Tibial nerve (tissue), 4 donors: ENCODE results near the gene IGSF6. TPM values are rescaled to one million over a fixed set of nuclear protein-coding genes. Genes with fewer than 3 reads are reported as not detected.

Experiments used
- DNase-seq, 2 donors: peaks; one replicate each; pipeline ENCODE4 v3.0.0-alpha.2; 2019; ENCODE audit warnings: low spot score in 2 of 2
- H3K27ac ChIP-seq, 4 donors: fragments of 200-600 bp; sonication (generic) in 3 of 4; one replicate each; pipeline ENCODE4 v1.5.1; 2017 to 2019; ENCODE audit warnings: mild to moderate bottlenecking in 1 of 4
- H3K27me3 ChIP-seq, 2 donors: fragments of 200-600 bp; sonication (generic) in 1 of 2; one replicate each; pipeline versions ENCODE4 v1.5.1 to v1.6.0; 2017 to 2019
- H3K36me3 ChIP-seq, 3 donors: fragments of 200-600 bp; sonication (generic); one replicate each; pipeline ENCODE4 v1.5.1; 2018 to 2019
- H3K4me1 ChIP-seq, 4 donors: fragments of 200-600 bp; sonication (generic) in 3 of 4; one replicate each; pipeline ENCODE4 v1.5.1; 2017 to 2019
- H3K4me3 ChIP-seq, 4 donors: fragments of 200-600 bp; sonication (generic) in 3 of 4; one replicate each; pipeline ENCODE4 v1.5.1; 2017 to 2019; ENCODE audit warnings: mild to moderate bottlenecking in 1 of 4, moderate library complexity in 1 of 4
- H3K9me3 ChIP-seq, 4 donors: fragments of 200-600 bp; sonication (generic) in 3 of 4; one replicate each; pipeline ENCODE4 v1.5.1; 2017 to 2019
- EP300 ChIP-seq, 2 donors: sonication (generic); formaldehyde crosslinking; IDR thresholded peaks; one replicate each; pipeline ENCODE4 v1.6.1; 2017; ENCODE audit warnings: antibody characterized with exemption in 2 of 2, mild to moderate bottlenecking in 1 of 2
- POLR2A ChIP-seq, 2 donors: fragments of 450-650 bp; IDR thresholded peaks; one replicate each; pipeline ENCODE4 v1.6.1; 2017; ENCODE audit warnings: antibody characterized with exemption in 2 of 2, mild to moderate bottlenecking in 2 of 2, moderate library complexity in 2 of 2
- WGBS, 2 donors: methylation state at CpG; one replicate each; pipeline ENCODE4 v1.1.5; 2018; 5-methylcytosine and 5-hydroxymethylcytosine counted together
- total RNA-seq, 4 donors: library from RNA; depleted of rRNA; stranded (reverse); fragments of >200 nt; gene quantifications; one replicate each; pipeline ENCODE4 v1.1.0, GENCODE V29; 2016
- TF ChIP-seq, protein P1 (sequence below), 5 experiments: fragments of 200-600 bp in 3 of 5; fragments of 450-650 bp in 2 of 5; sonication (generic) in 3 of 5; IDR thresholded peaks; one replicate each; pipeline ENCODE4 v1.5.1; 2016 to 2019; ENCODE audit warnings: antibody characterized with exemption in 5 of 5, mild to moderate bottlenecking in 3 of 5, moderate library complexity in 2 of 5

Gene IGSF6
- total RNA-seq, 4 donors from 2014 or later: 0.60 to 3.3 (median 1.8) TPM

DNA sequence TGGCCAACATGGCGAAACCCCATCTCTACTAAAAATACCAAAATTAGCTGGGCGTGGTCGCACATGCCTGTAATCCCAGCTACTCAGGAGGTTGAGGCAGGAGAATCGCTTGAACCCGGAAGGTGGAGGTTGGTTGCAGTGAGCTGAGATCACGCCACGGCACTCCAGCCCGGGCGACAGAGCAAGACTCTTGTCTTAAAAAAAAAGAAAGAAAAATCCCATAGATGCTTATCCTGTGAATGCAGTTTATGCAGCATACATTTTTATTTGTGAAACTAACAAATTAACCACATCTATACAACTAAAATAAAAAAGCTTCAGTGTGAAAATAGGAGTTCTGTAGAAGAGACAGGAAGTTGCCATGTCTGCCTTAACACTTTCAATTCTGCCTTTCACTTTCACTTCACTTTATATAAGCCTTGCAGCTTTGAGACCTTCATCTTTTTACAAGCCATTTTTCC lies 7.1 kb downstream of the IGSF6 start:
- H3K27me3 ChIP-seq: no peaks in the 10 kb centered on the region
- H3K4me1 ChIP-seq: peaks cover 0 to 57% (median 11%) of the 10 kb centered on the region in 4 donors
- 79 to 81% methylated on average over 9 of the region's 9 CpGs for WGBS, 2 donors
- H3K4me3 ChIP-seq: peak overlapping the region; percentile 0 to 36 (median 15)
- H3K36me3 ChIP-seq: no peaks in the 10 kb centered on the region
- TF ChIP-seq POLR2A (IDR thresholded peaks at IDR 0.05) (no peak), EP300 (IDR thresholded peaks at IDR 0.05) (peak in 1 of 2 donors; percentile 15)
- peak overlapping the region in 3 of 4 donors; percentile 36 to 60 (median 60) for H3K27ac ChIP-seq
- DNase-seq: no peak
- no peaks in the 10 kb centered on the region for H3K9me3 ChIP-seq

DNA sequence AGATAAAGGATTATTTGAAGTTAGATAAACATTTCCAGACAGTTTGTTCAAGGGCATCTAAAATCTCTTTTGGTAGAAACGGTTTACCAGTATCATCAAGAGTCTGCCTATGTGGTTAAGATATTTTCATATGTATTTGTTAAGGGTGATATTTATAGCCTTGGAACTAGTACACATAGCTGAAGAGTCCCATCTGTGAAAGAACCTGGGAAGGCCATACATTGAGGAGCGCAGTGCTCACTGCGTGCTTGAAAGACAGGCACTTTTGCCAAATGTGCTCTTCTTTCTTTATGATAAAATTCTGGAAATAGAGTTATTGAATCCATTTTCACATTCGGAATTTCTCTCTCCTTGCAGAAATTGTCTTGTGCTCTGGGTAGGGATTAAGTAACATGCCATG lies 7.7 kb downstream of the IGSF6 start:
- TF ChIP-seq, protein P1, sequence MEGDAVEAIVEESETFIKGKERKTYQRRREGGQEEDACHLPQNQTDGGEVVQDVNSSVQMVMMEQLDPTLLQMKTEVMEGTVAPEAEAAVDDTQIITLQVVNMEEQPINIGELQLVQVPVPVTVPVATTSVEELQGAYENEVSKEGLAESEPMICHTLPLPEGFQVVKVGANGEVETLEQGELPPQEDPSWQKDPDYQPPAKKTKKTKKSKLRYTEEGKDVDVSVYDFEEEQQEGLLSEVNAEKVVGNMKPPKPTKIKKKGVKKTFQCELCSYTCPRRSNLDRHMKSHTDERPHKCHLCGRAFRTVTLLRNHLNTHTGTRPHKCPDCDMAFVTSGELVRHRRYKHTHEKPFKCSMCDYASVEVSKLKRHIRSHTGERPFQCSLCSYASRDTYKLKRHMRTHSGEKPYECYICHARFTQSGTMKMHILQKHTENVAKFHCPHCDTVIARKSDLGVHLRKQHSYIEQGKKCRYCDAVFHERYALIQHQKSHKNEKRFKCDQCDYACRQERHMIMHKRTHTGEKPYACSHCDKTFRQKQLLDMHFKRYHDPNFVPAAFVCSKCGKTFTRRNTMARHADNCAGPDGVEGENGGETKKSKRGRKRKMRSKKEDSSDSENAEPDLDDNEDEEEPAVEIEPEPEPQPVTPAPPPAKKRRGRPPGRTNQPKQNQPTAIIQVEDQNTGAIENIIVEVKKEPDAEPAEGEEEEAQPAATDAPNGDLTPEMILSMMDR (IDR thresholded peaks at IDR 0.05): no peak
- TF ChIP-seq POLR2A (IDR thresholded peaks at IDR 0.05): no peak
- H3K27me3 ChIP-seq: no peaks in the 10 kb centered on the region
- WGBS, 2 donors: 88 to 90% methylated on average over 4 of the region's 4 CpGs
- no peak for DNase-seq
- peak overlapping the region in 1 of 4 donors; percentile 0 for H3K4me3 ChIP-seq
- H3K4me1 ChIP-seq: peaks cover 0 to 57% (median 11%) of the 10 kb centered on the region in 4 donors
- peak overlapping the region in 3 of 4 donors; percentile 36 to 60 (median 60) for H3K27ac ChIP-seq
- no peaks in the 10 kb centered on the region for H3K36me3 ChIP-seq
- H3K9me3 ChIP-seq: no peaks in the 10 kb centered on the region

GRCh38 chr16:21643785-21644184 lies 8.6 kb downstream of the IGSF6 start:
- H3K4me1 ChIP-seq: peaks cover 0 to 52% (median 11%) of the 10 kb centered on the region in 4 donors
- DNase-seq: no peak
- TF ChIP-seq, protein P1 (IDR thresholded peaks at IDR 0.05): no peak
- TF ChIP-seq POLR2A (IDR thresholded peaks at IDR 0.05): no peak
- TF ChIP-seq EP300 (IDR thresholded peaks at IDR 0.05): no peak
- no peaks in the 10 kb centered on the region for H3K9me3 ChIP-seq
- H3K4me3 ChIP-seq: no peak overlapping the region
- WGBS, 2 donors: 97 to 99% methylated on average over 3 of the region's 3 CpGs
- H3K36me3 ChIP-seq: no peaks in the 10 kb centered on the region
- H3K27me3 ChIP-seq: no peaks in the 10 kb centered on the region
- no peak overlapping the region for H3K27ac ChIP-seq

GRCh38 chr16:21642861-21643260 lies 9.5 kb downstream of the IGSF6 start:
- Histone ChIP-seq H3K27me3 (no peaks in the 10 kb centered on the region), H3K27ac (no peak overlapping the region)

GRCh38 chr16:21641916-21642315 lies 10.5 kb downstream of the IGSF6 start:
- no peaks in the 10 kb centered on the region for H3K9me3 ChIP-seq
- H3K36me3 ChIP-seq: peaks cover 0 to 13% (median 0%) of the 10 kb centered on the region in 3 donors
- H3K27me3 ChIP-seq: no peaks in the 10 kb centered on the region
- TF ChIP-seq EP300 (IDR thresholded peaks at IDR 0.05) (no peak), POLR2A (IDR thresholded peaks at IDR 0.05) (no peak)
- TF ChIP-seq, protein P1 (IDR thresholded peaks at IDR 0.05): no peak
- H3K27ac ChIP-seq: peak overlapping the region in 1 of 4 donors; percentile 4
- no peak for DNase-seq
- 67 to 74% methylated on average over 6 of the region's 6 CpGs for WGBS, 2 donors
- peaks cover 0 to 39% (median 9%) of the 10 kb centered on the region in 4 donors for H3K4me1 ChIP-seq
- no peak overlapping the region for H3K4me3 ChIP-seq

More at GRCh38 chr16:21642861-21643260, 9.5 kb downstream of the IGSF6 start:
- Histone ChIP-seq H3K9me3 (no peaks in the 10 kb centered on the region), H3K4me3 (no peak overlapping the region), H3K36me3 (peaks cover 0 to 3% (median 0%) of the 10 kb centered on the region in 3 donors), H3K4me1 (peaks cover 0 to 47% (median 11%) of the 10 kb centered on the region in 4 donors)
- no peak for DNase-seq
- TF ChIP-seq, protein P1 (IDR thresholded peaks at IDR 0.05): no peak
- TF ChIP-seq POLR2A (IDR thresholded peaks at IDR 0.05): no peak
- TF ChIP-seq EP300 (IDR thresholded peaks at IDR 0.05): no peak
- 64 to 69% methylated on average over 7 of the region's 7 CpGs for WGBS, 2 donors
